IPS-11a (cell line): ENCODE measurements around the gene CCDC92B.
"Not testable (repeated sequence)": the region's sequence is repeated elsewhere in the genome, so short reads cannot be mapped to it uniquely, and the experiment has no call there.

Experiments used
- H3K4me3 ChIP-seq: one replicate; pipeline ENCODE4 v1.5.1; 2013; ENCODE audit warnings: low read depth, low read length, control low read depth

Gene CCDC92B

GRCh38 chr17:2704890-2705248 lies 44.6 kb downstream of the CCDC92B start:
- no peak overlapping the region for H3K4me3 ChIP-seq

GRCh38 chr17:2704031-2704889 lies 45.2 kb downstream of the CCDC92B start:
- H3K4me3 ChIP-seq = no peak overlapping the region

- H3K4me3 ChIP-seq = no peak overlapping the region
Measured at GRCh38 chr17:2703606-2704005, 45.8 kb downstream of the CCDC92B start.

GRCh38 chr17:2703181-2703580 lies 46.3 kb downstream of the CCDC92B start:
- H3K4me3 ChIP-seq = no peak overlapping the region

GRCh38 chr17:2701996-2702741 lies 47.3 kb downstream of the CCDC92B start:
- no peak overlapping the region for H3K4me3 ChIP-seq

GRCh38 chr17:2701161-2701995 lies 48.1 kb downstream of the CCDC92B start:
- H3K4me3 ChIP-seq = no peak overlapping the region

- no peak overlapping the region for H3K4me3 ChIP-seq
Measured at GRCh38 chr17:2700491-2701141, 48.8 kb downstream of the CCDC92B start.

- no peak overlapping the region for H3K4me3 ChIP-seq
Measured at GRCh38 chr17:2700030-2700490, 49.4 kb downstream of the CCDC92B start.

- not testable (repeated sequence) for H3K4me3 ChIP-seq
Measured at GRCh38 chr17:2699216-2699805, 50.1 kb downstream of the CCDC92B start.

- H3K4me3 ChIP-seq = no peak overlapping the region
Measured at GRCh38 chr17:2697611-2698162, 51.8 kb downstream of the CCDC92B start.

GRCh38 chr17:2695961-2696760 lies 53.3 kb downstream of the CCDC92B start:
- H3K4me3 ChIP-seq = no peak overlapping the region

- H3K4me3 ChIP-seq = no peak overlapping the region
Measured at GRCh38 chr17:2695243-2695960, 54.0 kb downstream of the CCDC92B start.

GRCh38 chr17:2694381-2695242 lies 54.8 kb downstream of the CCDC92B start:
- H3K4me3 ChIP-seq = no peak overlapping the region

GRCh38 chr17:2693561-2694380 lies 55.7 kb downstream of the CCDC92B start:
- H3K4me3 ChIP-seq = no peak overlapping the region

- H3K4me3 ChIP-seq = no peak overlapping the region
Measured at GRCh38 chr17:2692781-2693135, 56.7 kb downstream of the CCDC92B start.

GRCh38 chr17:2691965-2692780 lies 57.3 kb downstream of the CCDC92B start:
- no peak overlapping the region for H3K4me3 ChIP-seq
